HG03558 (cell line): ENCODE data around the gene TET3.
A peak's percentile ranks its signal among the peaks of the same experiment; 100 is the strongest.
"Not testable (repeated sequence)": the region's sequence is repeated elsewhere in the genome, so short reads cannot be mapped to it uniquely, and the experiment has no call there.

ENCODE experiments used
- ATAC-seq: cut with Tn5 transposase; IDR thresholded peaks from one replicate; pipeline ENCODE4 v1.9.1; 2021; ENCODE audit warnings: moderate number of reproducible peaks; ENCODE audit not compliant: unreplicated experiment; ENCODE audit errors: extremely low read depth

TET3 gene

DNA sequence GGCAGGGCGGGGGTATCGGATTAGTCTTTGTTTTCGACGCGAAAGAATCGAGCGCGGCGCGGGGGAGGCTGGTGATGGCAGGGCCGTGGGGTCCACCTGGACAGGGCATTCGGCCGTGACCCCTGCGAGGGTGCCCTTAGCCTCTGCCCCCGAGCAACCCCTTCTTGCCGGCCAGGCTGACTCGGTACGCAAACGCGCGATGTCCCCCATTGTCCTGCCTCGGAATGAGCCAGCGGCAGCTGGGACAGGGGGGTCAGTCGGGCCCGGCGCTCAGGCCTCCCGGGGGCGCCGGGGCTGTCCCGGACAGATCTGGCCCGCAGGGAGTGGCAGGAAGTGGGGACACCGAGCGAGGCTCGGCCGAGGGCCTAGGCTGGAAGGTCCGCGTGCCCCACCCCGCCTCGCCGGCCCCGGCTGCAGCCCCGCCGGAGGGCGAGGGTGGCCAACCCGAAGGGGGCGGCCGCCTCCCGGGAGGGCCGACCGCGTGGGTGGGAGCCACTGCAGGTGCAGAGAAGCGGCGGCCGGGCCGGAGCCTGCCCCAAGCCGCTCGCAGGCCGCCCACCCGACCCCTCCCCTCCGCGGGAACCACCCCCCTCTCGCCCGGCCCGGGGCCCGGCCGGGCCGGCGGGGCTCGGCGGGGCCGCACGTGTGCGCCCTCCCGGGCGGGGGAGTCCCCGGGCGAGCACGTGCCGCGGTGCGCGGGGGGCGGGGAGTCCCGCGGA lies at the start of gene TET3:
TSS of gene TET3 (plus strand) at position 708 of the 719 bp plus-strand sequence. CDS start 1,494 bp downstream, outside the sequence.
- peak; percentile 24 for ATAC-seq

DNA sequence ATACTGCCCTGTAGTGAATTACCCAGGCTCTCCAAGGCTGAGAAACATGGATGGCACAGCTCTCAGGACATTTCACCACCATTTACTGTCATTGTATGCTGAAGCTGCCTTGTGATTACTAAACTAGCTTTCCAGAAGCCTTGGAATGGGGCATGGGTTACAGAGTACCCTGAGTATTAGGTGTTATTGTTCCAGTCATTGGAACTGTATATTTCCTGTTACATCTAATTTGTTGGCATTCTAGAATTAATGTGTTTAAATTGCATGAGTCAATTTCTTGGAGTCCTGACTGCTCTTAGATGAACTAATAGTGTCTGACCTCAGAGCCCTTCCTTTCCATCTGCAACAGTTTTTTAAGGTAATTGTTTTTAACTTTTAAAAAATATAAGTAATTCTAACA lies 49.1 kb upstream of the TET3 start:
- ATAC-seq: no peak

DNA sequence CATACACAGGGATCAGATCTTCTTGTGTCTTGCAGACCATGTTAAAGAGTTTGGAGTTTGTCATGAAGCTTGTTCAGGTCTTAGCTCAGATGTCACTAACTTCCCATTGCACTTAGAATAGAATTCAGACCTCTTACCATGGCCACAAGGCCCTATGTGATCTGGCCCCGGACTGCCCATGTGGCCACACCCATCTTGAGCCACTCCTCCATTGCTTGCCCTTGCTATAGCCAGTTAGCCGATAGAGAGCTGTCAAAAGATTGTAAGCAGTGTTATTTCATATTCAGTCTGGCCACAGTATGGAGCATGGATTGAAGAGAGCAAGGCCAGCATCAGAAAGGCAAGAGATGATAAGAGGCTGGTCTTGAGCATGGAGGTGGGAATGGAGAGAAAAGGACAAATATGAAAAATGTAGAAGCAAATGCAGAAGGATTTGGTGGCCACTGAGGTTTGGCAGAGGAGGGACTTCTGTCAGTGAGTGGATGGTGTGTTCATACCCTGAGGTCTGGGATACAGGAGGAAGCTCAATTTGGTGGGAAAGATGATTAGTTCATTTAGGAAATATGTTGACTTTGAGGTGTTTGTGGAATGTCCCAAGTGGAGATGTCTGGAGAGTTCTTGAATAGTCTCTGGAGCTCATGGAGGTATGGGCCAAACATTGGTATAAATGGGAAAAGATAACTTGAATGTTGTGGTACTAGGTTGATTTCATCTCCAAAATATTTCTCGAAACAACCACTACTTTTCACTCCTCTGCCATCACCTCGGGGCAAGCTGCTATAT lies 47.4 kb upstream of the TET3 start:
- ATAC-seq: no peak

DNA sequence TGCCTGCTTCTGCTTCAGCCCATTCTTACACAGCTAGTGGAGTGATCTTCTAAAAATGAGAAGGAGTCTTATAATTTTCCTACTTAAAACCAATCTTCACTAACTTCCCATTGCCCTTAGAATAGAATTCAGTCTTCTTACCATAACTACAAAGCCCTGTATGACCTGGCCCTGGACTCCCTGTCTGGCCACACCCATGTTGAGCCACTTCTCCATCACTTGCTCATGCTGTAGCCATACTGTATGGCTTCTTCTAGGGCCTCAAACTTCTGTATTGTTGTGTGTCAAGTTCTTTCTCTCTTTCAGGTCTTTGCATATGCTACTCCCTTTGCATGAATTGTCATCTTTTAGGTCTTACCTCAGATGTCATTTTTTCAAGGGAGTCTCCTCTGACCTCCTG lies 46.8 kb upstream of the TET3 start:
- ATAC-seq: no peak

DNA sequence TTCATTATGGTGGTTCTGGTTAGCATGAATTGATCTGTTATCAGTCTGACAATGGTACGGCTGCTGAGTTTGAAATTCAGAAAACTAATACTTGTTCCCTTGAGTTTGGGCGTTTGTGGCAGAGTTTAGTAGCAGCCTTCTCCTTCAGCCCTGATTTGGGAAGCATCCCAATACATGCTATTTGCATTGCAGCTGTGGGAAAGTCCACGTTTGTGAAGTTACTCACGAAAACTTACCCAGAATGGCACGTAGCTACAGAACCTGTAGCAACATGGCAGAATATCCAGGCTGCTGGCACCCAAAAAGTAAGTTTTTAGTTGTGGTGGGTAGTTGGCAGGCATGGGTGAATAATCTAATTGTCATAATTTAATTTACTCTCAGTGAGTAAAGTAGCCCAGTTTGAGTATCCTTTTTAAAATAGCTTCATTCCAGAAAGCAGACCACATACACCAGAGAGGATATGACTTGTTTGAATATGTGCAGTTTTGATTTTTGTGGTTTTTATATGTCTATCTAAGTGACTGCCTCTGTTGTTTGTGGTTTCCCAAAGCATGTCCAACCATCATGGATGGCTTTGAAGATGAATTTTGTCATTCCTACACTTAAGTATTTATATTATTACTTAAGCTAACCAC lies 45.9 kb upstream of the TET3 start:
- ATAC-seq: no peak

DNA sequence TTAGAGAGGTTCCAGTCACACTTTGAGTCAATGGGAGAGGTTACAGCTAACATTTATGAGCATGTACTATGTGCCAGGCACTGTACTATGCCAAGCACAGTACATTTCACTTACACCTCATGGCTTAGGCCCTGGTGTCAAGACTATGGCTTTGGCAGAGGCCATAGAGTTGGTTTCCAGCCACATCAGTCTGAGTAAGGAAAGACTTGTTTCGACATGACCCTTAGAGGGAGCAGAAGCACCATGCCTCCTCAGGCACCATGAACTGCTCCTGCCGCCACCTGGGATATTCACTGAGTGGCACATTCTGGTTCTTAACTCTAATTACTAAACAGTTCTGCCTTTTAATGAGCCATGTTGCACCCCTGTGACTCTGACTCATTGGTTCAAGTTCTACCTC lies 45.3 kb upstream of the TET3 start:
- no peak for ATAC-seq

DNA sequence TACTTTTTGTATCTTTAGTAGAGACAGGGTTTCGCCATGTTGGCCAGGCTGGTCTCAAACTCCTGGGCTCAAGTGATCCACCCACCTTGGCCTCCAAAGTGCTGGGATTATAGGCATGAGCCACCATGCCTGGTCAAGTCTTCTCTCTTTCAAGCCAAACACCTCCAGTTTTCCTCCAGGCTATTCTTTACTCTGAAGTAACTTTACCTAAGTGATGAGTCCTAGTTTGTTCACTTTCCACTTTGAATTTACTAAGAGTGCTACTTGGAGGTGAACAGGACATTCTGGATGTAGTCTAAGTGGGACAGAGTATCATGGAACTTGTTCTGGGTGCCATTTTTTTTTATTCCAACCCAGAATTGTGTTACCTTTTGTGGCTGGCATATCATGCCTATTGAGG lies 44.6 kb upstream of the TET3 start:
- not testable (repeated sequence) for ATAC-seq

DNA sequence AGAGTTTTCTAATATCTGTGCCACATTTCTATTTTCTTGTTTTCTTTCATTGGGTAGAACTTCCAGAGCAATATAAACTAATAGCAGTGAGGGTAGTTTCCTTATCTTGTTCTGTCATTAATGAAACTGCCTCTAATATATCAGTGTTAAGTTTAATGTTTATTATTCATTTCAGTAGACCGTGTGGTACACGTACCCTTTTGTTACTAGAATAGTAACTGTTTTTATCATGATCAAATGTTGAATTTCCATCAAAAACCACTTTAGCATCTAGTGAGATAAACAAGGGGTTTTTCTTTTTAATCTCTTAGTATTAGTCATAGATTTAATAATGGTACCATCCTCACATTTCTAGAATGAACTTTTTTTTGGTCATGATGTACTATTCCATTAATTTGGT lies 42.0 kb upstream of the TET3 start:
- ATAC-seq: no peak

DNA sequence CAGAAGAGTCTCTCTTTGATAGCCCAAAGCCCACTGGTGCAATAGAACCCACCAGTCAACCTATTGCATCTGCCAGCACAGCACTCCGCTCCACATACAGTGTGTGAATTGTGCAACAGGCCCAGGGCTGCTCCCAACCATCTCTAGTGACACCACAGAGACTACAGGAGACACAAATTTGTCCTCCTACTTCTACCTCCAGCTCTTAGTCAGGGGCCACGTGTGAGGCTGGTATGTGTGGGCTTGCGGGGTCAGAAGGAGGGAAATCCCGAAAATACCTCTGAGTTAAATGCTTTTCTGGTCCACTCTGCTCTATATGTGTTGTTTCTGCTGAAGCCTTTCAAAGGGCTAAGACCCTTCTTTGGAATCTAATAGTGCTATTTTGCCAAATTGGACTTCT lies 40.0 kb upstream of the TET3 start:
- ATAC-seq: no peak

DNA sequence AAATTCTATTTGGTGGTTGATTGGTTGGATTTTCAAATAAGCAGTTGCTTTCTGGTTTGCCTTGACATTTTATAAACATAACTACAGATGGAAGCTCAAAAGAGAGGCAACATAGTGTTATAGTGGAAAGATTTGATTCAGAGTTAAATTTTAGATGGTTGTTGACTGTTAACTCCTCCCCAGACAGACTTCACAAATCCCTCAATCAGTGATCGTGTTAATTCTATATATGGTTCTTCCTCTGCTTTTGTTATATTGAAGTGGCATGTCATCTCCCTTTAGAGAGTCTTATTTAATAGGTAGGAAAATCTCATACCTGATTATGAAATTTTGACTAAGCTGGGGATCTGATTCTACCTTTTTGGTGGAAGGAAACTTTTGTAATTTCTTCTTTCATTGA lies 38.5 kb upstream of the TET3 start:
- ATAC-seq: no peak

DNA sequence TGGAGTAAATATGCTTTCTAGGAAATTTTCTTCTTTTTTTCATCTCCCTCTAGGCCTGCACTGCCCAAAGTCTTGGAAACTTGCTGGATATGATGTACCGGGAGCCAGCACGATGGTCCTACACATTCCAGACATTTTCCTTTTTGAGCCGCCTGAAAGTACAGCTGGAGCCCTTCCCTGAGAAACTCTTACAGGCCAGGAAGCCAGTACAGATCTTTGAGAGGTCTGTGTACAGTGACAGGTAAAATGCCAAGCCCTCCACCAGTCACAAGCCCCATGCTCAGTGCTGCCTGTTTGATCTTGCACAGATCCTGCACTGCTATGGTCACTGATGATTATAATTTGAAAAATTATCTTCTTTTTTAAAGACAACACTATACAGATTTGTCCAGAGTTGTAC lies 38.0 kb upstream of the TET3 start:
- no peak for ATAC-seq

DNA sequence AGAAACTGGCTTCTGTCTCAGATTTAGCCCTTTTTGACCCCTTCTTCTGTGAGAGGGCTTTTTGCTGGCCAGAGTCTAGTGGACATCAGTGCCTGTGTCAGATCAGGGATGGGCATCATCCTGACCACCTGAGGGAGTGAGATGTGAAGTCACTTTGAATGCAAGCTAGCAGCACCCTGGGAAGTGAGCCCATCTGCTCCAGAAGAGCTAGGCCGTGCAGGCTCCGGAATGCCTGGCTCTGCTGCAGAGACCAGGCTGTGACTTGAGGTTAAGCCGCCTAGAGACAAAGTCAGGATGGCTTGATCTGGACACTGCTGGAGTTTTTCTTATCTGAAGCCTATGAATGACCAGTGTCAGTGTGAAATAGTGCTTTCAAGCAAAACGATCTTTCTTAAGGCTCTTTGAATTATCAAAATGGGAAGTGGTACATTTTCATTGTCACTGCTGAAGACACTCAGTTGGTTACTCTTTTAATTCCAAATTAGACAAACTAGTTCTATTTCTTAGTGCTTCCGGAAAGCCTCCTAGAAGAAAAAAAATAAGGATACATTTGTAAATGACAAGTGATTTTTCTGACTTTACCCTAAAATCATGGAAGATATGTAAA lies 37.2 kb upstream of the TET3 start:
- ATAC-seq: no peak

DNA sequence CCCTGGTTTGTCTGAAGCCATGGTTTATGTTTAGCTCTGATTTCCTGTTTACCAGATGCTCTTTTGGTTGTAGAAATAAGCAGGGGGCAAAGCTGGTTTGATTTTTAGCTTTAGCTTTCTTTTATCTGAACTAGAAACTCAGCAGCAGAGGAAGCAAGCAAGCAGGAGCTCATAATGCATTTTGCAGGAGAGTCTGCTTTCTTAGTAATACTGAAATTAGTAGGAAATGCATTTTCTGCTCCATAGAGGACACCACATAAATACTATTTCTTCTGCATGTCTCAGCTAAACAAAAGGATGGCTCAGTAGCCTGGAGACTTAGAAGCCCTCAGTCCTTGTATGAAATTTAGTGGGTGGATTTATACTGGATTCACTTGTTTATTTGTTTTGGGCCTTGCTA lies 34.9 kb upstream of the TET3 start:
- no peak for ATAC-seq

DNA sequence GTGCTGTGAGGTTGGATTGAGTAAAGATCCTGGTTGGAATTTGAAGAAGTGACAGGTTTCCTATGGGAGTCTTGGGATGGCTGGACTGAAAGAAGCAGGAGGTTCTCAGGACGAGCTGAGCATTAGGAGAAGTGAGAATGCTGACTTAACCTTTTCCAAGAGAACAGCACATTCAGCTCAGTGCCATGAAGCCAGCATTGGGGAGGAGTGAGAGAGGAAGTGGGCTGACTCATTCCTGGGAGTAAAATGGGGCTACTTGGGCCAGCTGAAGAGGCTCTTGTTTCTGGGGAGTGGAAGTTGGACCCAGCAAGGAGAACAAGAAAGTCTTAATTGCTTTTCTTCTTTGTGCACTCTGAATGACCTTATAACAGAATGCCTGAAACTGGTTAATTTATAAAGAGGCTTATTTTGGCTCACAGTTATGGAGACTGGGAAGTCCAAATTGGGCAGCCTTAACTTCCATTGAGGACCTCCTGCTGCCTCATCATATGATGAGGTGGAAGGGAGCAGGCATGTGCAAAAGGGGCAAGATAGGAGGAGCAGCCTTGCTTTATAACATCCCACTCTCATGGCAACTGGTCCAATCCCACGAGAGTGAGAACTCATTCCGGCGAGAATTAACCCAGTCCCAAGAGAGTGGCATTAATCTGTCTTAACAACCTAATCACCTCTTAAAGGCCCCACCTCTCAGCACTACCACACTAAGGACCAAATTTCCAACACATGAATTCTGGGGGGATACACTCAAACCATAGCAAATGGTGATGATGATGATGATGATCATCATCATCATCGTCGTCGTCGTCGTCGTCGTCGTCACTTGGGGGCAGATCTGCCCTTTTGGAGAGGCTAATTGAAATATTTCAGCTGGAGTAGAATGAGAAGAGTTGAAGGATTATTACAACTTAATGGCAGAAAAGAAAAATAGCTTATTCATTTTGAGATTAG lies 31.9 kb upstream of the TET3 start:
- ATAC-seq: no peak

DNA sequence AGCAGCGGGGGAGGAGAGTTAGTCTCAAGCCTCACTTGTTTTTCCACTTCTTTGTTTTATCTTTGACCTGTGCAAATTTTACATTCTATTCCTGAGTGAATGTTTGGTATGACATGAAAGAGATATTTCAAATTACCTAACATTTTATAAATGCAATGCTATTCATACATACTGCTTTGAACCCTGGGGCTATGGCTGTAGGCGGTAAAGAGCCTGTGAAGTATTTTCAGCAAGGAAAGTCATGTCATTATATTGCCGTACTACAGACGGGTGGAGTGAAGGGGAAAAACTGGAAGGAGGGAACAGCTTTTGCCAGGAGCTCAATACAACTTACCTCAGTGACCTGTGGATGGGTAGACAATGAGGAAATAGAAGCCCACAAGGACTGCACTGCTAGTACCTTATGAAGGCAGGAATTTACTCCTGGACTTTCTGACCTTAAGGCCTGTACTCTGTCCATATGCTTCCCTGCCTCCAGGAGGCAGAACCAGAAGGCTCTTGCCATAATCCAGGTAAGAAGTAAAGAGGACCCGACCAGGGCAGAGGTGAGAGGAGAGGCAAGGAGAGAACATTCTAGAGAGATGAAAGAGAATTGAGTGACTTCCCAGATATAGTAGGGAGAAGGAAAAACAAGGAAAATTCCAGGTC lies 28.4 kb upstream of the TET3 start:
- ATAC-seq: no peak

DNA sequence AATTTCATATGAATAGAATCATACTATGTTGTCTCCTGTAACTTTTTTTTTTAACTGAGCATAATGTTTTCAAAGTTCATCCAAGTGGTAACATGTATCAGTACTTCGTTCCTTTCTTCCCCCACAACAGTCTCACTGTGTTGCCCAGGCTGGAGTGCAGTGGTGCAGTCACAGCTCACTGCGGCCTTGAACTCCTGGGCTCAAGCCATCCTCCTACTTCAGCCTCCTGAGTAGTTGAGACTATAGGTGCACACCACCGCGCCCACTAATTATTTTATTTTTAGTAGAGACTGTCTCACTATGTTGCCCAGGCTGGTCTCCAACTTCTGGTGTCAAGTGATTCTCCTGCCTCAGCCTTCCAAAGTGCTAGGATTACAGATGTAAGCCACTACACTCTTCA lies 23.4 kb upstream of the TET3 start:
- no peak for ATAC-seq

DNA sequence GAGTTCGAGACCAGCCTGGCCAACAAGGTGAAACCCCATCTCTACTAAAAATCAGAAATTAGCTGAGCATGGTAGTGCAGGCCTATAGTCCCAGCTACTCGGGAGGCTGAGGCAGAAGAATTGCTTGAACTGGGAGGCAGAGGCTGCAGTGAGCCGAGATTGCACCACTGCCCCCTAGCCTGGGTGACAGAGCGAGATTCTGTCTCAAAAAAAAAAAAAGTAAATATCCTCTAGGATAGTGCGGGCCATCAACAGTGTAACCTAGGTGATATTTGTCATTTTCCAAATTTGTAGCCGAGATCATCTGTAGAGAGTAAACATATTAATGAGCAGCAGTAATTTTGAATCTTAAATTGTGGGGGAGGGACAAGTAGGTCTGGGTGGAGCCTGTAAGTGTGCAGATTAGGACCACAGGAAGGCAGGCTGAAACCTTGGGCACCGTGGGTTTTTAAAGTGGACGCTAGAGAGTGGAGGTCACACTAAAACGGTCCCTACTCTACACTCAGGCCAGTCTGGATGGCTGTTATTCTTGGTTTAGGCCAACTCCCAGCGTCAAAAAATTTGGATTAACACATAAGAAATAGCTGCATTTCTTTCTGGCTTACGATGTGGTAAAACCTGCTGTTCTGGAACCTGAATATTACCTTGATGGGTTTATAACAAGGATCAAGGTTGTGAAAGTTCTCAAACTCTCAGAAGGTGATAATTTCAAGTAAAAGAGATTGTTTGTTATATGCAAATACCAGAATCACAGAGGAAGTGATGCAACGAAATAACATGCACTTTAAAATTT lies 22.7 kb upstream of the TET3 start:
- ATAC-seq: no peak

DNA sequence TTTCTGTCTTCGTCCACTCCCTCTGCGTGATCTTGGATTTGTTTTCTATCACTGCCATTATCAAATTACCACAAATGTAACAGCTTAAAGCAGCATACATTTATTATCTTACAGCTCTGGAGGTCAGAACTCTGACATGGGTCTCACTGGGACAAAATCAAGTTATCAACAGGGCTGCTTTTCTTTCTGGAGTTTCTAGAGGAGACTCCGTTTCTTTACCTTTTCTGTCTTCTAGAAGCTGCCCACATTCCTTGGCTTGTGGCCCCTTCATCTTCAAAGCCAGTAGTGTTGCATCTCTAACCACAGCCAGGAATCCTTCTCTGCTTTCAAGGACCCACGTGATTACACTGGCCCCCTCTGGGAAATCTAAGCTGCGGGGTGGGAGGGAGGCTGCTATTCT lies 21.9 kb upstream of the TET3 start:
- no peak for ATAC-seq
